Mononuclear cell (primary cell): ENCODE measurements around the gene AMH. TPM values are rescaled to one million over a fixed set of nuclear protein-coding genes. Genes with fewer than 3 reads are reported as not detected.

ENCODE experiments used
- H3K27me3 ChIP-seq: 2 replicates; pipeline ENCODE4 v1.6.0; 2011; ENCODE audit warnings: low read length, control low read depth; ENCODE audit not compliant: insufficient read depth
- H3K4me1 ChIP-seq: 2 replicates; pipeline ENCODE4 v1.5.1; 2011; ENCODE audit warnings: mild to moderate bottlenecking, low read length, control low read depth; ENCODE audit not compliant: insufficient read depth
- H3K4me3 ChIP-seq: 2 replicates; pipeline ENCODE4 v1.5.1; 2011; ENCODE audit warnings: mild to moderate bottlenecking, low read length, moderate library complexity
- H3K9me3 ChIP-seq: 2 replicates; pipeline ENCODE4 v1.5.1; 2011; ENCODE audit warnings: low read depth, mild to moderate bottlenecking, control low read depth, low read length
- total RNA-seq: library from RNA; depleted of rRNA; stranded (reverse); fragments of >200 nt; gene quantifications from one replicate; pipeline ENCODE4 v1.2.3, GENCODE V29; 2012

Gene AMH
- total RNA-seq, 1 donor = 1.3 TPM

GRCh38 chr19:2260341-2260805 lies 11.2 kb downstream of the AMH start:
- Histone ChIP-seq H3K27me3 (no peaks in the 10 kb centered on the region), H3K9me3 (no peaks in the 10 kb centered on the region), H3K4me3 (no peak overlapping the region), H3K4me1 (peaks cover 69% of the 10 kb centered on the region)

- Histone ChIP-seq H3K9me3 (no peaks in the 10 kb centered on the region), H3K4me1 (peaks cover 81% of the 10 kb centered on the region), H3K4me3 (no peak overlapping the region), H3K27me3 (no peaks in the 10 kb centered on the region)
Observed at GRCh38 chr19:2261438-2262172, 12.5 kb downstream of the AMH start.

- Histone ChIP-seq H3K4me1 (peaks cover 70% of the 10 kb centered on the region), H3K4me3 (no peak overlapping the region), H3K27me3 (no peaks in the 10 kb centered on the region), H3K9me3 (no peaks in the 10 kb centered on the region)
Observed at GRCh38 chr19:2266183-2266993, 17.3 kb downstream of the AMH start.

- peaks cover 77% of the 10 kb centered on the region for H3K4me1 ChIP-seq
Observed at GRCh38 chr19:2268480-2268830, 19.3 kb downstream of the AMH start.

GRCh38 chr19:2268861-2269243 lies 19.7 kb downstream of the AMH start:
- H3K9me3 ChIP-seq = no peaks in the 10 kb centered on the region
- H3K4me1 ChIP-seq = peaks cover 77% of the 10 kb centered on the region
- no peaks in the 10 kb centered on the region for H3K27me3 ChIP-seq
- H3K4me3 ChIP-seq = peak overlapping the region; percentile 100

More at GRCh38 chr19:2268480-2268830, 19.3 kb downstream of the AMH start:
- H3K27me3 ChIP-seq = no peaks in the 10 kb centered on the region
- no peaks in the 10 kb centered on the region for H3K9me3 ChIP-seq
- H3K4me3 ChIP-seq = peak overlapping the region; percentile 100

- Histone ChIP-seq H3K9me3 (no peaks in the 10 kb centered on the region), H3K27me3 (no peaks in the 10 kb centered on the region), H3K4me1 (peaks cover 78% of the 10 kb centered on the region), H3K4me3 (peak overlapping the region; percentile 100)
Observed at GRCh38 chr19:2269244-2270156, 20.4 kb downstream of the AMH start.

- Histone ChIP-seq H3K4me3 (peak overlapping the region; percentile 100), H3K27me3 (no peaks in the 10 kb centered on the region), H3K9me3 (no peaks in the 10 kb centered on the region), H3K4me1 (peaks cover 78% of the 10 kb centered on the region)
Observed at GRCh38 chr19:2270157-2270422, 21.0 kb downstream of the AMH start.

- Histone ChIP-seq H3K4me1 (peaks cover 78% of the 10 kb centered on the region), H3K4me3 (peak overlapping the region; percentile 100), H3K27me3 (no peaks in the 10 kb centered on the region), H3K9me3 (no peaks in the 10 kb centered on the region)
Observed at GRCh38 chr19:2270423-2271233, 21.5 kb downstream of the AMH start.

GRCh38 chr19:2271234-2272103 lies 22.3 kb downstream of the AMH start:
- Histone ChIP-seq H3K9me3 (no peaks in the 10 kb centered on the region), H3K27me3 (no peaks in the 10 kb centered on the region), H3K4me1 (peaks cover 69% of the 10 kb centered on the region), H3K4me3 (peak overlapping the region; percentile 100)

GRCh38 chr19:2273356-2274184 lies 24.4 kb downstream of the AMH start:
- H3K4me1 ChIP-seq = peaks cover 48% of the 10 kb centered on the region
- no peaks in the 10 kb centered on the region for H3K27me3 ChIP-seq
- H3K4me3 ChIP-seq = peak overlapping the region; percentile 14
- H3K9me3 ChIP-seq = no peaks in the 10 kb centered on the region

GRCh38 chr19:2274185-2274711 lies 25.1 kb downstream of the AMH start:
- Histone ChIP-seq H3K4me3 (no peak overlapping the region), H3K9me3 (no peaks in the 10 kb centered on the region), H3K27me3 (no peaks in the 10 kb centered on the region), H3K4me1 (peaks cover 44% of the 10 kb centered on the region)

- H3K9me3 ChIP-seq = no peaks in the 10 kb centered on the region
- H3K4me1 ChIP-seq = peaks cover 46% of the 10 kb centered on the region
- no peak overlapping the region for H3K4me3 ChIP-seq
- H3K27me3 ChIP-seq = no peaks in the 10 kb centered on the region
Observed at GRCh38 chr19:2274931-2275535, 25.9 kb downstream of the AMH start.
